Pancreas (tissue), 10 donors: Measurements from ENCODE around the gene MYO1E. TPM values are rescaled to one million over a fixed set of nuclear protein-coding genes. Genes with fewer than 3 reads are reported as not detected.

ENCODE experiments used
- ATAC-seq, 4 donors: fragments of 200-7000 bp; cut with Tn5 transposase; one replicate each; pipeline versions ENCODE4 v1.8.0 to v1.9.1; 2020; ENCODE audit warnings: mild to moderate bottlenecking in 4 of 4, moderate library complexity in 4 of 4
- DNase-seq, 6 donors: peaks; one replicate each; pipeline ENCODE4 v3.0.0-alpha.2; 2020
- FAIRE-seq: peaks from 2 replicates; lab custom pipeline; 2012; peaks lifted over from hg19 to GRCh38; lab: Jason Lieb, UNC
- H3K27ac ChIP-seq, 4 donors: fragments of 200-600 bp; sonication (generic); 1 replicate in 3 of 4; 2 replicates in 1 of 4; pipeline versions ENCODE4 v1.5.0 to v1.8.0; 2020
- H3K27me3 ChIP-seq, 4 donors: fragments of 200-600 bp; one replicate each; pipeline ENCODE4 v1.8.0; 2021
- H3K36me3 ChIP-seq, 3 donors: fragments of 200-600 bp; sonication (generic) in 1 of 3; one replicate each; pipeline versions ENCODE4 v1.5.0 to v1.8.0; 2020 to 2021
- H3K4me1 ChIP-seq, 3 donors: fragments of 200-600 bp; one replicate each; pipeline ENCODE4 v1.8.0; 2021
- H3K4me3 ChIP-seq, 4 donors: fragments of 200-600 bp; sonication (generic) in 2 of 4; one replicate each; pipeline versions ENCODE4 v1.5.0 to v1.8.0; 2020 to 2021
- H3K9me3 ChIP-seq, 4 donors: fragments of 200-600 bp; one replicate each; pipeline ENCODE4 v1.8.0; 2021
- CTCF ChIP-seq, 4 donors: fragments of 200-600 bp; sonication (generic) in 3 of 4; IDR thresholded peaks; one replicate each; pipeline versions ENCODE4 v1.5.0 to v1.8.0; 2021; ENCODE audit warnings: antibody characterized with exemption in 4 of 4
- WGBS, 2 donors: extraction: QIAGEN DNeasy Blood & Tissue Kit; methylation state at CpG; one replicate each; pipeline ENCODE4 v1.1.7; 2013; 5-methylcytosine and 5-hydroxymethylcytosine counted together
- intact Hi-C, 3 donors: fragments of 100-400 bp; cut with DNase I; formaldehyde crosslinking; loops; one replicate each; pipeline versions ENCODE4 v1.11.1 to v1.14.2; 2022
- polyA plus RNA-seq, 2 donors: library from polyadenylated mRNA; stranded (reverse); fragments of 200-250 nt; gene quantifications; one replicate each; pipeline ENCODE4 v1.2.3, GENCODE V29; 2013
- total RNA-seq, 6 donors: library from RNA; stranded (reverse); fragmentation: NEBNext Ultra II Directional in 4 of 6; extraction: Animal tissue kit (Norgen Biotek cat#: 25700) in 4 of 6; gene quantifications; one replicate each; pipeline versions ENCODE4 v1.2.1 to v1.2.4, GENCODE V29; 2021 to 2023
- donor health status: healthy with polysubstance abuse.
- donor health status: DM: no; HTN: no; CAD: no; lungs with moderate emphysema.
- donor health status: DM: no; HTN: no; CAD: no.
- donor health status: control.
- donor health status: control.
- donor health status: Bipolar disorder and iron deficiency.
- donor health status: DM: yes; HTN: yes; CAD: no.
- donor health status: DM: no; HTN: no; CAD: no.
- donor health status: DM: no; HTN: no; CAD: no.
- donor health status: DM: yes; HTN: yes; CAD: no.

MYO1E gene
- total and polyA plus RNA-seq, 8 donors: 7.8 to 81.1 (median 25.6) TPM

- H3K9me3 ChIP-seq: no peaks in the 10 kb centered on the region
- H3K4me1 ChIP-seq: peaks cover 0 to 4% (median 0%) of the 10 kb centered on the region in 3 donors
- 81 to 82% methylated on average over 8 of the region's 8 CpGs for WGBS, 2 donors
- DNase-seq: no peak
- no peak for TF ChIP-seq CTCF (IDR thresholded peaks at IDR 0.05)
- no peaks in the 10 kb centered on the region for H3K27me3 ChIP-seq
- no peak for ATAC-seq
- H3K36me3 ChIP-seq: no peaks in the 10 kb centered on the region
- FAIRE-seq: no peak
- H3K27ac ChIP-seq: no peak overlapping the region
- intact Hi-C loops: no loop called here
- H3K4me3 ChIP-seq: no peak overlapping the region
Observed at GRCh38 chr15:59354417-59355031, 18.1 kb downstream of the MYO1E start.

- no peak for ATAC-seq
- no peak for DNase-seq
- Histone ChIP-seq H3K27me3 (no peaks in the 10 kb centered on the region), H3K9me3 (no peaks in the 10 kb centered on the region), H3K27ac (no peak overlapping the region), H3K4me3 (no peak overlapping the region), H3K36me3 (no peaks in the 10 kb centered on the region), H3K4me1 (peaks cover 0 to 7% (median 0%) of the 10 kb centered on the region in 3 donors)
- FAIRE-seq: no peak
- intact Hi-C loops: no loop called here
- no peak for TF ChIP-seq CTCF (IDR thresholded peaks at IDR 0.05)
- 84 to 87% methylated on average over 6 of the region's 6 CpGs for WGBS, 2 donors
Observed at GRCh38 chr15:59353994-59354416, 18.7 kb downstream of the MYO1E start.

- FAIRE-seq (no peak), ATAC-seq (no peak), DNase-seq (no peak)
- Histone ChIP-seq H3K4me1 (peaks cover 0 to 7% (median 0%) of the 10 kb centered on the region in 3 donors), H3K9me3 (no peaks in the 10 kb centered on the region), H3K27ac (no peak overlapping the region), H3K36me3 (no peaks in the 10 kb centered on the region), H3K4me3 (no peak overlapping the region), H3K27me3 (no peaks in the 10 kb centered on the region)
- intact Hi-C loops: no loop called here
- 43% methylated on average over 7 of the region's 7 CpGs for WGBS, 2 donors
- TF ChIP-seq CTCF (IDR thresholded peaks at IDR 0.05): no peak
Observed at GRCh38 chr15:59352683-59353082, 20.0 kb downstream of the MYO1E start.

GRCh38 chr15:59352189-59352588 lies 20.5 kb downstream of the MYO1E start:
- Histone ChIP-seq H3K4me3 (no peak overlapping the region), H3K27ac (no peak overlapping the region), H3K9me3 (no peaks in the 10 kb centered on the region), H3K36me3 (no peaks in the 10 kb centered on the region), H3K4me1 (peaks cover 0 to 7% (median 0%) of the 10 kb centered on the region in 3 donors), H3K27me3 (no peaks in the 10 kb centered on the region)
- no peak for DNase-seq
- FAIRE-seq: no peak
- no peak for ATAC-seq
- WGBS, 2 donors: 80 to 86% methylated on average over 9 of the region's 9 CpGs
- TF ChIP-seq CTCF (IDR thresholded peaks at IDR 0.05): no peak
- intact Hi-C loops: no loop called here

GRCh38 chr15:59350421-59350732 lies 22.3 kb downstream of the MYO1E start:
- Histone ChIP-seq H3K4me3 (no peak overlapping the region), H3K36me3 (no peaks in the 10 kb centered on the region), H3K4me1 (peaks cover 0 to 7% (median 0%) of the 10 kb centered on the region in 3 donors), H3K9me3 (no peaks in the 10 kb centered on the region), H3K27me3 (no peaks in the 10 kb centered on the region), H3K27ac (peak overlapping the region in 2 of 4 donors; percentile 20 to 39)
- 86% methylated on average over 1 of the region's 1 CpG for WGBS, 2 donors
- ATAC-seq (no peak), DNase-seq (no peak), FAIRE-seq (no peak)
- no peak for TF ChIP-seq CTCF (IDR thresholded peaks at IDR 0.05)
- intact Hi-C loops: no loop called here
